Lung (tissue), 12 donors: ENCODE results near the gene STPG1. TPM values are rescaled to one million over a fixed set of nuclear protein-coding genes. Genes with fewer than 3 reads are reported as not detected.
A peak's percentile ranks its signal among the peaks of the same experiment; 100 is the strongest.

ENCODE experiments used
- ATAC-seq: fragments of 200-7000 bp; cut with Tn5 transposase; one replicate; pipeline ENCODE4 v1.9.1; 2020; ENCODE audit warnings: moderate number of reproducible peaks; ENCODE audit not compliant: insufficient read depth, low FRiP score
- DNase-seq, 3 donors: peaks; one replicate each; pipeline ENCODE4 v3.0.0-alpha.2; 2013 to 2017
- H3K27ac ChIP-seq, 2 donors: one replicate each; pipeline ENCODE4 v1.5.1; 2013; ENCODE audit warnings: mild to moderate bottlenecking in 2 of 2, moderate library complexity in 2 of 2, control low read depth in 1 of 2, inconsistent platforms in 1 of 2, low read depth in 1 of 2, low read length in 1 of 2
- H3K27me3 ChIP-seq, 3 donors: one replicate each; pipeline ENCODE4 v1.5.1; 2013; ENCODE audit warnings: low read length in 2 of 3; ENCODE audit not compliant: control insufficient read depth in 3 of 3, insufficient read depth in 3 of 3
- H3K36me3 ChIP-seq, 4 donors: one replicate each; pipeline ENCODE4 v1.5.1; 2013; ENCODE audit warnings: low read length in 4 of 4, mild to moderate bottlenecking in 1 of 4, moderate library complexity in 1 of 4; ENCODE audit not compliant: control insufficient read depth in 4 of 4, insufficient read depth in 4 of 4
- H3K4me1 ChIP-seq, 5 donors: one replicate each; pipeline ENCODE4 v1.5.1; 2013; ENCODE audit warnings: low read length in 5 of 5, mild to moderate bottlenecking in 2 of 5, moderate library complexity in 1 of 5; ENCODE audit not compliant: control insufficient read depth in 5 of 5, insufficient read depth in 5 of 5
- H3K4me3 ChIP-seq: one replicate; pipeline ENCODE4 v1.5.1; 2013; ENCODE audit warnings: mild to moderate bottlenecking, control low read depth, moderate library complexity
- H3K9ac ChIP-seq, 2 donors: one replicate each; pipeline ENCODE4 v1.5.1; 2013; ENCODE audit warnings: low read length in 2 of 2, control low read depth in 1 of 2; ENCODE audit not compliant: insufficient read depth in 1 of 2
- H3K9me3 ChIP-seq, 4 donors: one replicate each; pipeline ENCODE4 v1.5.1; 2013; ENCODE audit warnings: low read length in 3 of 4, mild to moderate bottlenecking in 1 of 4, moderate library complexity in 1 of 4; ENCODE audit not compliant: control insufficient read depth in 4 of 4, insufficient read depth in 3 of 4
- CTCF ChIP-seq: IDR thresholded peaks from 2 replicates; pipeline ENCODE4 v1.5.1; 2012; ENCODE audit warnings: mild to moderate bottlenecking; ENCODE audit errors: control extremely low read depth, extremely low read depth
- WGBS, 2 donors: extraction: QIAGEN DNeasy Blood & Tissue Kit; methylation state at CpG; one replicate each; pipeline ENCODE4 v1.1.7; 2013; 5-methylcytosine and 5-hydroxymethylcytosine counted together
- polyA plus RNA-seq, 2 donors: library from polyadenylated mRNA; stranded (reverse); fragments of 200-250 nt; gene quantifications; one replicate each; pipeline ENCODE4 v1.2.1, GENCODE V29; 2013
- total RNA-seq, 2 donors: library from RNA; depleted of rRNA in 1 of 2; stranded (reverse); fragments of >200 nt in 1 of 2; gene quantifications; one replicate each; pipeline ENCODE4 v1.2.1, GENCODE V29; 2014 to 2021
- donor health status: control.
- donor health status: control.
- donor health status: Bipolar disorder and iron deficiency.
- donor health status: healthy.
- donor health status: DM: yes; HTN: yes; CAD: no.

The STPG1 gene
- total and polyA plus RNA-seq, 4 donors: 6.7 to 13.5 (median 9.8) TPM

DNA sequence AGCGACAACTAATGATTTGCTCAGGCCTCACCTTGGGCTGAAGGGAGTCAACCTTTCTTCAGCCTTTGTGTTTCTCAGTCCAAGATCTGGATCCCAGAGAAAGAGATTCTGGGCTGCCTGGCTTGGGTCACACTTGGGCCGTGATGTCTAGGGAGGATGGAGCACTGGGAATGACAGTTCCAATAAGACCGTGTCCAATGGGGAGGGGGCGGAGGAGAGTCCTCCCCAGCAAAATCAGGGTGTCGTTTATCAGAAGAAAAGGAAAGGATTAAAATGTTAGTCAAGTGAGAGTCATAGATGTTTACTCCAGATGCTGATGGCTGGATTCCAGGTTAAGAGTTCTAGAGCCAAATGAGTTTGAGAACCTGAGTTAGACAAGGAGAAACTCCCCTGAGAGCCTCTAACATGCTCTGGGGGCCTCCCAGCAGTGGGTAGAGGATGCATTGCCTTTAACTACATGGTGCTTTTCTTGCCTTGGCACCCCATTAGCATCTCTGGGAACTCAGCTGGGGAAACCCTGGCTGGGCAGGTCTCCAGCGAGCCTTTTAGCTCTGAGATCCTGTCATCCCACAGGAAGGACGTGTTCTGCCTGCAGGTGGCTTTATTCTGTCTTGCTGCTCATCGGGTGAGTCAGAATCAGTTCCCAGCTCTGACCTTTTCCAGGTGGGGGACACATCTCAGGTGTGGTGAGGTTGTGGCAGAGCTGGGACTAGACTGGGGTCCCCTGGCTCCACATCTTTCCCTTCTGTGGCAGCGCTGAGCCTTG is 24.2 kb upstream of the STPG1 start:
- WGBS, 2 donors: 87 to 89% methylated on average over 9 of the region's 9 CpGs
- no peak for TF ChIP-seq CTCF
- Histone ChIP-seq H3K4me1 (peaks cover 0 to 11% (median 0%) of the 10 kb centered on the region in 5 donors), H3K9ac (no peak overlapping the region), H3K36me3 (peaks cover 0 to 14% (median 0%) of the 10 kb centered on the region in 4 donors), H3K27ac (no peak overlapping the region), H3K27me3 (no peaks in the 10 kb centered on the region), H3K4me3 (no peak overlapping the region), H3K9me3 (no peaks in the 10 kb centered on the region)
- peak in 1 of 3 donors; percentile 36 for DNase-seq
- no peak for ATAC-seq

DNA sequence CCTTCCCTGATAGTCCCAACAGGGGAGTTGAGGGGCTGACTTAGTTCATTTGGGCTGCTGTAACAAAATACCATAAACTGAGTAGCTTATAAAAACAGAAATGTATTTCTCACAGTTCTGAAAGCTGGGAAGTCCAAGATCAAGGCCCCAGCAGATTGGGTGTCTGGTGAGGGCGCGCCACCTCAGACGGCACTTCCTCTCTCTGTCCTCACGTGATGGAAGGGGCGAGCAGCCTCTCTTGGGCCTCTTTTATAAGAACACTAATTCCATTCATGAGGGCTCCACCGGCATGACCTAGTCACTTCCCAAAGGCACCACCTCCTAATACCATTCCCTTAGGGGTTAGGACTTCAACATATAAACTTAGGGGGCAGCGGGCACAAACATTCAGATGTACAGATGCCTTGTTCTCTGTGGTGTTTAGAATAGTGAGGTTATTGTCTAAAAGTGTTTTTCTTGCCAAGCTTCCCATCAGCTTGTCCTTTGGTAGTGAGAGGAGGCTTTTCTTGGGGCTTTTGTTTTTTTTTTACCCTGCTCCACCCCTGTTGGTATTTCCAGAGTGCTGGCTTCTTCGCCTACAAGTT is 22.3 kb upstream of the STPG1 start:
- H3K36me3 ChIP-seq: peaks cover 0 to 4% (median 0%) of the 10 kb centered on the region in 4 donors
- peaks cover 0 to 10% (median 0%) of the 10 kb centered on the region in 5 donors for H3K4me1 ChIP-seq
- no peak for DNase-seq
- ATAC-seq: no peak
- H3K9me3 ChIP-seq: no peaks in the 10 kb centered on the region
- TF ChIP-seq CTCF: no peak
- no peak overlapping the region for H3K27ac ChIP-seq
- H3K4me3 ChIP-seq: no peak overlapping the region
- 91% methylated on average over 7 to 8 of the region's 8 CpGs for WGBS, 2 donors
- H3K9ac ChIP-seq: no peak overlapping the region
- H3K27me3 ChIP-seq: no peaks in the 10 kb centered on the region

DNA sequence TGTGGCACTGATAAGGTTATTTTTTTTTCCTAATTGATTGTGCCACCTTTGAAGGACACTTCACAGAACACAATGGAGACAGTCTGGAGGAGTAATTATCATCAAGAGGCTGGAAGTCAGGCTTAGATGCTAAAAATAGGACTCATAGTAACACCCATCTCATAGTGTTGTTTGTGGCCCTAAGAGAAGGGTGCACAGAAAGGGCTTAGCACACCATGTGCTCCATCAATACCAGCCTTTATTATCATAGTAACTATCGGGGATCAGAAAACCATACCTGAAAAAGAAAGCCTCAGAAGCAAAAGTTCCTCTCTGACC is 13.9 kb upstream of the STPG1 start:
- no peak for ATAC-seq
- Histone ChIP-seq H3K4me1 (peaks cover 0 to 4% (median 0%) of the 10 kb centered on the region in 5 donors), H3K27ac (no peak overlapping the region), H3K27me3 (no peaks in the 10 kb centered on the region), H3K9ac (no peak overlapping the region), H3K9me3 (no peaks in the 10 kb centered on the region), H3K36me3 (peaks cover 0 to 6% (median 1%) of the 10 kb centered on the region in 4 donors), H3K4me3 (no peak overlapping the region)
- DNase-seq: no peak
- TF ChIP-seq CTCF: no peak
- WGBS, 2 donors: 96 to 100% methylated on average over 1 of the region's 1 CpG
